IPS-NIHi7 (cell line): ENCODE results near the gene ZNF430.
"Not testable (repeated sequence)": the region's sequence is repeated elsewhere in the genome, so short reads cannot be mapped to it uniquely, and the experiment has no call there.

Experiments used
- DNase-seq: peaks from one replicate; pipeline ENCODE4 v3.0.0; 2012; ENCODE audit warnings: mixed read lengths; ENCODE audit errors: extremely low spot score

ZNF430 gene

DNA sequence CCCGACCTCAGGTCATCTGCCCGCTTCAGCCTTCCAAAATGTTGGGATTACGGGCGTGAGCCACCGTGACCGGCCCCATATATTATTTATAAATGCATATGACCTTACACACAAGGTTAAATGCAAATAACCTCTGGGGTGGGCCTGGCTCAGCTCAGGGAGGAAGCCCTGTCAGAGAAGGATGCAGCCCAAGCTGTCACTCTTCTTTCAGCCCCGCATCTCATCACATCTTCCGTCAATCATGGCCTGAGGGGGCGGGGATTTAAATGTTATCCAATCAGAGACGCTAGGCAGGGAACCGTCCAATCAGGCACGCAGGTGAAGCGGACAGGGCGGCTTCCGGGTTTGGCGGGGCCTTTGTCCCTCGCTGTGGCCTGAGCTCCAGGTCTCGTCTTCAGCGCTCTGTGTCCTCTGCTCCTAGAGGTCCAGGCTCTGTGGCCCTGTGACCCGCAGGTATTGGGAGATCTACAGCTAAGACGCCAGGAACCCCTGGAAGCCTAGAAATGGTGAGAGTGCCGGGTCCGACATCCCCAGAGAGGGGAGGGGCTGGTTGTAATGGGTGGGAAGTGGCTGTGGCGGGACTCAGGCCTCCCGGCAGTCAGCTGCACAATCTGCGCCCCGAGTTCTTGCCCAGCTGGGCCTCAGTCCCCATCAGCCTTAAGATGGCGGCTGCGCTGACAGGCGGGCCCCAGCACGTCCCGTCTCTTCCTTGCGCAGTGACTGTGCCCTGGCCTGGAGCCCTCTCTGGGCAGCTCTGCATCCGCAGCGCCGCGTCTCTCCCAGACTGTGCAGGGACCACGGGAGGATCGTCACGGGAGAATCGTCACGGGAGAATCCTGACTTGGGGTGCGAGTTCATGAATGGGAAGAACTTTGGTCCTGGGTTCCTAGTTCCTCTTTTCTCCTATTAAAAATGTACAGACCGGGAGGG lies at the start of gene ZNF430:
TSS of gene ZNF430 (plus strand) at position 360 of the 930 bp plus-strand sequence. CDS start at position 504, 144 bp downstream.
- peak; percentile 92 for DNase-seq

DNA sequence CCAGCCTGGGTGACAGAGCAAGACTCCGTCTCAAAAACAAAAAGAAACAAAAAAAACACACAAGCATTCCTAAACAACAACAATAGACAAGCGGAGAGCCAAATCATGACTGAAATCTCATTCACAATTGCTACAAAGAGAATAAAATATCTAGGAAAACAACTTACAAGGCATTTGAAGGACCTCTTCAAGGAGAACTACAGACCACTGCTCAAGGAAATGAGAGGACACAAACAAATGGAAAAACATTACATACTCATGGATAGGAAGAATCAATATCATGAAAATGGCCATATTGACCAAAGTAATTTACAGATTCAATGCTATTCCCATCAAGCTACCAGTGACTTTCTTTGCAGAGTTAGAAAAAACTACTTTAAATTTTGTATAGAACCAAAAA lies 27.7 kb upstream of the ZNF430 start:
- not testable (repeated sequence) for DNase-seq

GRCh38 chr19:20999731-21000352 lies 20.6 kb upstream of the ZNF430 start:
- peak; percentile 97 for DNase-seq

- DNase-seq = not testable (repeated sequence)
These were observed 781 bp downstream of the ZNF430 start for GRCh38 chr19:21021238-21021637.

GRCh38 chr19:21022996-21023395 lies 2.5 kb downstream of the ZNF430 start:
- no peak for DNase-seq

GRCh38 chr19:21023901-21024300 lies 3.4 kb downstream of the ZNF430 start:
- DNase-seq = no peak

- no peak for DNase-seq
These were observed 8.5 kb downstream of the ZNF430 start for GRCh38 chr19:21028969-21029268.

- DNase-seq = no peak
These were observed 24.6 kb downstream of the ZNF430 start for GRCh38 chr19:21045028-21045427.

- DNase-seq = no peak
These were observed 26.0 kb downstream of the ZNF430 start for GRCh38 chr19:21046489-21046888.

GRCh38 chr19:21047716-21048115 lies 27.3 kb downstream of the ZNF430 start:
- no peak for DNase-seq

GRCh38 chr19:21052902-21053301 lies 32.4 kb downstream of the ZNF430 start:
- no peak for DNase-seq

- no peak for DNase-seq
These were observed 44.9 kb downstream of the ZNF430 start for GRCh38 chr19:21065336-21065735.

DNA sequence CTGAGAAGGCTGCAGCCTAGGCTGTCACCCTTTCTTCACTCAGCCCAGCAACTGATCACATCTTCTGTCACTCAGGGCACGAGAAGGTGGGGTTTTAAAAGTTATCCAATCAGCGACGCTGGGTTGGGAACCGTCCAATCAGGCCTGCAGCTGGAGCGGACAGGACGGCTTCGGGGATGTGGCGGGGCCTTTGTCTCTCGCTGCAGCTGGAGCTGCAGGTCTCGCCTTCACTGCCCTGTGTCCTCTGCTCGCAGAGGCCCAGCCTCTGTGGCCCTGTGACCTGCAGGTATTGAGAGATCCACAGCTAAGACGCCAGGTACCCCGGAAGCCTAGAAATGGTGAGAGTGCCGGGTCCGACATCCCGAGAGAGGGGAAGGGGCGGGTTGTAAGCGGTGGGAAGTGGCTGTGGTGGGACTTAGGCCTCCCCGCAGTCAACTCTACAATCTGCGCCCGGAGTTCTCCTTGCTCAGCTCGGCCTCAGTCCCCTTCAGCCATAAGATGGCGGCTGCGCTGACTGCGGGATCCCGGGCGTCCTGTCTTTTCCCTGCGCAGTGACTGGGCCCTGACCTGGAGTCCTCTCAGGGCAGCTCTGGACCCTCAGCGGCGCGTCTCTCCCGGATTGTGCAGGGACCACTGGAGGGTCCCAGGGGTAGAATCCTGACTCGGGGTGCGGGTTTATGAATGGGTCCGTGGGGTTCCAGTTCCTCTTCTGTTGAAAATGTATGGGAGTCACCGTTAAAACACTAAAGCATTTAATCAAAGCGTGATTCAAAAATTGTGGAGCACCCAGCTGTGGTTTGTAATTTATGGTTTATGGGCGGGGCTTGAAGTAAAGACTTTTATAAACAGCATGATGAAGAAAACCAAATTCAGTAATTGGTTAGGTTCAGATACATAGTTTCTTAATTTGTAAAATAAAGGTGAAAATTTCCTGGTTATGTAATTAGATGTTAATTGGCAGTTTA lies 61.8 kb downstream of the ZNF430 start, which contains the start of gene ZNF714:
TSS of gene ZNF714 (plus strand) at position 193 of the 965 bp plus-strand sequence. CDS start 16,066 bp downstream, outside the sequence.
- peak; percentile 89 for DNase-seq

DNA sequence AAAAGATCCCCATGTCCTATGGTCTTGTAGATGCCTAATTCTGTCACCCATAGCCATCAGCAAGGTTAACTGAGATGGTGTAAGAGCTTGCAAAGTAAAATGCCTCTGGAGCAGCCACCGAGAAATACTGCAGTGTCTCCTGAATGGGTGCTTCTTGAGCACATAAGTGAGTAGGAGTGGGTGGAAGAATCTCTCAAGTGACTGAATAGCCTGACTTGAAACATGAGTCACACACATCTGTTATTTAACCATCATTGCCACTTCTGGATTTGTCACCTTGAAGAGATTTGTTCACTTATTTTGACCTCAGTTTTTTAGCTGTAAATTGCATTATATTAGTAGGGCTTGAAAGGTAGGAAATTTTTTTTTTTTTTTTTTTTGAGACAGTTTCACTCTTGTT lies 63.9 kb downstream of the ZNF430 start:
- DNase-seq = no peak

DNA sequence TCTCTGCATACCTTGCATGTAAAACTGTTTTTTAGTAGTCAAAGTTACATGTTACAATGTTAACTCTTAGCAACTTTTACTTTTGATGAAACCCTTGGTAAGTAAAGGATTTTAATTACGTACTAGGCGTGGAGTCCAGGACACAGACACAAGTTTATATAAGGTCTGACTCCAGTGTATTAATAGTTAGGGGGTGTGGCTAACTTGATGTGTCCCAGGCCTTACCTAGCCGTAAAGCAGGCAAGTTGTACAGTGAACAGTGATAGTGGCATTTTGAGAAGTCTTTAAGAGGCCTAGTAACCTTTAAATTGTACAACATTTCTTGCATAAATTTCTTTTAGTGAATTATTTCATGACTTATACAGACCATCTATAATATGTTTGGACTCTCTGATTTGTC lies 67.4 kb downstream of the ZNF430 start:
- DNase-seq = no peak

- DNase-seq = no peak
These were observed 71.7 kb downstream of the ZNF430 start for GRCh38 chr19:21092109-21092508.

- DNase-seq = no peak
These were observed 74.0 kb downstream of the ZNF430 start for GRCh38 chr19:21094347-21095025.

DNA sequence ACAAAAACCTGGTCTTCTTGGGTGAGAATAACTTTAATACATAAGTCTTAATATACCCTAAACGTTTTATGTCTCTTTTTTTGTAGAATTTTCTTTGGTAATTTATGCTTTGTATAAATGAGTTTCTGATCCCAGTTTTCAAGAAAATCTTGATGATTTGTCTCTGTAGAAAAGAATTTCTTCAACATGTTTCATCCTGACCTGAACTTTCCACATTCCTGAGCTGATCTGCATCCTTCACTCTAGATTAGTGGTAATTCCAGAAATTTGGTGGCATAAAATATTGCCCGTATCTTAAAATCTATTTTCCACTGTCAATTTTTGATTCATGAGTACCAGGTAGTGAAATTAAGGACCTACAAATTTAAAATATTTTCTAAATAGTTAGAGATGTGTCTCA lies 77.8 kb downstream of the ZNF430 start:
- no peak for DNase-seq

DNA sequence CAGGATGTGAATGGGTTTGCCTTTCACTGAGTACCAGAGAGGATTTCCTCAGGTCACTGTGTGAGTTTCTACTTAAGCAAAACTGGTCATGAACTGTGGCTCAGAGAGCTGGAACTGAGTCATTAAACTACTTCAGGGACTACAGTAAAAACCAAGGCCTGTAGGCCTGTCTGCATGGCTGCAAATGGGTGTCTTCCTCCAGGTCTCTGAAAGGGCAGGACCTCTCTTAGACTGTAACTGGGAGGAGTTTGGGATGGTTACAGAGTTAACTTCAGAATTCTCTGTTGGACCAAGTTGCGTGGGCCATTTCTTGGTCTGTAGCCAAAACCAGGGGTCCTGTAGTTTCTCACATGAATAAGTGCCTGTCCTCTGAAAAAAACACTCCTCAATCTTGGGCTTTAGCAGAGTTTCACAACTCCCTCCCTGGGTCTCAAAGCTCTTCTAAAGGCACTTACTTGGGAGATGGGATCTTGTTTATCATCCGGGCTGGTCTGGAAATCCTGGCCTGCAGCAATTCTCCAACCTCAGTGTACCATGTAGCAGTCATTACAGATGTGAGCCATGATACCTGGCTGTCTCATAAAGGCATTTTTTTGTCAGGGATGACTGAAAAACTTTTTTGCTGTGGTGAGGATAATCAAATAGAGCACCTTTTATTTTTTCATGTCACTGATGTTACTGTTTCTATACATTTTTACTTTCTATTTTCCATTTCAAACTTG lies 81.2 kb downstream of the ZNF430 start:
- no peak for DNase-seq

DNA sequence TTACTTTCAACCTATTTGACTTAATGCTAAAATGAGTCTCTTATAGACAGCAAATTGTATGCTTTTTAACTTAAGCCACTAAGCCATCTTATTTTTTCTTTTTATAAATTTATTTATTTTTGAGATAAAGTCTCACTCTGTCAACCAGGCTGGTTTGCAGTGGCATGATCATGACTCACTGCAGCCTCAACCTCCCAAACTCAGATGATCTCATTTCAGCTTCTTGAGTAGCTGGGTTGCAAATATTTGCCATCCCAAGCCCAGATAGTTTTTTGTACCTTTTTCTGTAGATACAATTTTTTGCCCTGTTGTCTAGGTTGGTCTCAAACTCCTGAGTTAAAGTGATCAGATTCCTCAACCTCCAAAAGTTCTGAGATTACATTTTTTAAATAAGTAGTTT lies 88.7 kb downstream of the ZNF430 start:
- DNase-seq = no peak
